HEK293 (cell line): ENCODE measurements around the gene MSANTD1.

Experiments used
- CTCF ChIA-PET: fragments of 350-600 bp; formaldehyde crosslinking; extraction: SDS; loops from one replicate; lab custom pipeline; 2021; ENCODE audit warnings: antibody characterized with exemption; lab: Yijun Ruan, JAX
- POLR2A ChIA-PET: fragments of 300-600 bp; formaldehyde crosslinking; extraction: SDS; loops from one replicate; lab custom pipeline; 2020; ENCODE audit warnings: antibody characterized with exemption, inconsistent platforms; lab: Yijun Ruan, JAX
- H3K27ac ChIP-seq: fragments of 200-500 bp; sonication (Bioruptor generic); 2 replicates; pipeline ENCODE4 v1.5.1; 2014; ENCODE audit warnings: low read depth, low read length, control low read depth, inconsistent platforms; ENCODE audit errors: extremely low read depth
- H3K36me3 ChIP-seq, 2 experiments: fragments of 200-500 bp in 1 of 2; sonication (Bioruptor generic) in 1 of 2; 1 replicate in 1 of 2; 2 replicates in 1 of 2; pipeline ENCODE4 v1.5.1; 2014 to 2017; ENCODE audit warnings: inconsistent platforms in 2 of 2, low read length in 2 of 2; ENCODE audit not compliant: control insufficient read depth in 2 of 2, insufficient read depth in 1 of 2
- H3K4me1 ChIP-seq: fragments of 200-500 bp; sonication (Bioruptor generic); 2 replicates; pipeline ENCODE4 v1.5.1; 2014; ENCODE audit warnings: mild to moderate bottlenecking, low read length, inconsistent platforms; ENCODE audit not compliant: control insufficient read depth, insufficient read depth
- H3K4me3 ChIP-seq: 2 replicates; pipeline ENCODE4 v1.5.1; 2011; ENCODE audit warnings: low read depth, mild to moderate bottlenecking, control low read depth, low read length, moderate library complexity
- H3K9me3 ChIP-seq: fragments of 200-500 bp; sonication (Bioruptor generic); 2 replicates; pipeline ENCODE4 v1.5.1; 2014; ENCODE audit warnings: low read depth, low read length, inconsistent platforms; ENCODE audit not compliant: control insufficient read depth, insufficient read depth
- KLF9 ChIP-seq: fragments of 450-650 bp; formaldehyde crosslinking; IDR thresholded peaks from 2 replicates; pipeline ENCODE4 v1.5.1; 2016; ENCODE audit warnings: missing biosample characterization, missing genetic modification characterization, low read depth
- MZF1 ChIP-seq: fragments of 450-650 bp; formaldehyde crosslinking; IDR thresholded peaks from 2 replicates; pipeline ENCODE4 v1.5.1; 2017; ENCODE audit warnings: missing biosample characterization, missing genetic modification characterization, borderline replicate concordance
- TRIM28 ChIP-seq: IDR thresholded peaks from 2 replicates; pipeline ENCODE4 v1.6.1; 2011; ENCODE audit warnings: low read length, control low read depth, borderline replicate concordance
- ZBTB8A ChIP-seq: fragments of 450-650 bp; formaldehyde crosslinking; IDR thresholded peaks from 2 replicates; pipeline ENCODE4 v1.5.1; 2016; ENCODE audit warnings: missing biosample characterization, missing genetic modification characterization
- ZNF157 ChIP-seq: fragments of 450-650 bp; formaldehyde crosslinking; IDR thresholded peaks from 2 replicates; pipeline ENCODE4 v1.5.1; 2016; ENCODE audit warnings: missing biosample characterization, missing genetic modification characterization
- ZNF19 ChIP-seq: fragments of 450-650 bp; formaldehyde crosslinking; IDR thresholded peaks from 2 replicates; pipeline ENCODE4; 2016; ENCODE audit warnings: missing biosample characterization, missing genetic modification characterization, low read depth
- ZNF311 ChIP-seq: fragments of 450-650 bp; formaldehyde crosslinking; IDR thresholded peaks from 2 replicates; pipeline ENCODE4 v1.5.1; 2017; ENCODE audit warnings: missing biosample characterization, missing genetic modification characterization, borderline replicate concordance
- ZNF324 ChIP-seq: fragments of 450-650 bp; formaldehyde crosslinking; IDR thresholded peaks from 2 replicates; pipeline ENCODE4 v1.5.1; 2016; ENCODE audit warnings: missing biosample characterization, missing genetic modification characterization
- ZNF501 ChIP-seq: fragments of 450-650 bp; formaldehyde crosslinking; IDR thresholded peaks from 2 replicates; pipeline ENCODE4 v1.5.1; 2016; ENCODE audit warnings: missing biosample characterization, missing genetic modification characterization
- ZNF558 ChIP-seq: fragments of 450-650 bp; formaldehyde crosslinking; IDR thresholded peaks from 2 replicates; pipeline ENCODE4 v1.5.1; 2016; ENCODE audit warnings: missing biosample characterization, missing genetic modification characterization
- ZNF621 ChIP-seq: fragments of 450-650 bp; formaldehyde crosslinking; IDR thresholded peaks from 2 replicates; pipeline ENCODE4 v1.5.1; 2017; ENCODE audit warnings: missing biosample characterization, missing genetic modification characterization
- ZNF626 ChIP-seq: fragments of 450-650 bp; sonication (Bioruptor Pico); formaldehyde crosslinking; IDR thresholded peaks from 2 replicates; pipeline ENCODE4 v1.5.1; 2018; ENCODE audit warnings: missing biosample characterization, missing genetic modification characterization, inconsistent platforms
- TF ChIP-seq, protein P1 (sequence below): sonication (generic); formaldehyde crosslinking; IDR thresholded peaks from 2 replicates; pipeline ENCODE4 v1.8.1; 2022; ENCODE audit warnings: mild to moderate bottlenecking, moderate library complexity, missing genetic modification reagents
- TF ChIP-seq, protein P2 (sequence below): fragments of 450-650 bp; formaldehyde crosslinking; IDR thresholded peaks from 2 replicates; pipeline ENCODE4 v1.5.1; 2016; ENCODE audit warnings: missing biosample characterization, missing genetic modification characterization
- TF ChIP-seq, protein P3 (sequence below): fragments of 450-650 bp; formaldehyde crosslinking; IDR thresholded peaks from 2 replicates; pipeline ENCODE4 v1.5.1; 2016; ENCODE audit warnings: missing biosample characterization, missing genetic modification characterization
- TF ChIP-seq, protein P4 (sequence below): fragments of 450-650 bp; formaldehyde crosslinking; IDR thresholded peaks from 2 replicates; pipeline ENCODE4 v1.5.1; 2016; ENCODE audit warnings: missing biosample characterization, missing genetic modification characterization, low read depth
- TF ChIP-seq, protein P5 (sequence below): fragments of 450-650 bp; formaldehyde crosslinking; IDR thresholded peaks from 2 replicates; pipeline ENCODE4 v1.5.1; 2017; ENCODE audit warnings: missing biosample characterization, missing genetic modification characterization
- TF ChIP-seq, protein P6 (sequence below): fragments of 450-650 bp; IDR thresholded peaks from 2 replicates; pipeline ENCODE4 v1.5.1; 2018; ENCODE audit warnings: missing biosample characterization, mild to moderate bottlenecking, missing genetic modification characterization

The MSANTD1 gene

DNA sequence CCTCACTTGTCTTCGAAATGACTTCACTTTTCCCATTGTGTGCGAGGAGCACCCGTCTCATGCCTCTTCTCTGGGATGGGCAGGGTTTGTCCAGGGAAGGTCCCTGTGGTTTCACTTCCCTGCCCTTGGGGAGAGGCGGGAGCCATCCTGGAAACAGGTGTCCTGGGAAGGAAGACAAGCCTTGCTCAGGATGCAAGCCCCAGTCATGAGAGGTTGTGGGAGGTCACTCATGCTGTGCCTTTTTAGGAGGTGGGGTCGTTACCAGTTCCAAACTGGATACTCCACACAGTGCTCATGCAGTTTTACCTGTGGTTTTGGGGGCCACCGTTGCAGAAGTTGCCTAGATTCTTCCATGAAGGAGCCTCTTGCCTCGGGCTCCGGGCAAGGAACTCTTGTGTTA lies 47.7 kb downstream of the MSANTD1 start:
- TF ChIP-seq, protein P1, sequence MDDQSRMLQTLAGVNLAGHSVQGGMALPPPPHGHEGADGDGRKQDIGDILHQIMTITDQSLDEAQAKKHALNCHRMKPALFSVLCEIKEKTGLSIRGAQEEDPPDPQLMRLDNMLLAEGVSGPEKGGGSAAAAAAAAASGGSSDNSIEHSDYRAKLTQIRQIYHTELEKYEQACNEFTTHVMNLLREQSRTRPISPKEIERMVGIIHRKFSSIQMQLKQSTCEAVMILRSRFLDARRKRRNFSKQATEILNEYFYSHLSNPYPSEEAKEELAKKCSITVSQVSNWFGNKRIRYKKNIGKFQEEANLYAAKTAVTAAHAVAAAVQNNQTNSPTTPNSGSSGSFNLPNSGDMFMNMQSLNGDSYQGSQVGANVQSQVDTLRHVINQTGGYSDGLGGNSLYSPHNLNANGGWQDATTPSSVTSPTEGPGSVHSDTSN = no peak
- no peak for TF ChIP-seq ZBTB8A (tag by site-specific recombination)
- no peak for TF ChIP-seq ZNF501 (tag by site-specific recombination)
- TF ChIP-seq, protein P2, sequence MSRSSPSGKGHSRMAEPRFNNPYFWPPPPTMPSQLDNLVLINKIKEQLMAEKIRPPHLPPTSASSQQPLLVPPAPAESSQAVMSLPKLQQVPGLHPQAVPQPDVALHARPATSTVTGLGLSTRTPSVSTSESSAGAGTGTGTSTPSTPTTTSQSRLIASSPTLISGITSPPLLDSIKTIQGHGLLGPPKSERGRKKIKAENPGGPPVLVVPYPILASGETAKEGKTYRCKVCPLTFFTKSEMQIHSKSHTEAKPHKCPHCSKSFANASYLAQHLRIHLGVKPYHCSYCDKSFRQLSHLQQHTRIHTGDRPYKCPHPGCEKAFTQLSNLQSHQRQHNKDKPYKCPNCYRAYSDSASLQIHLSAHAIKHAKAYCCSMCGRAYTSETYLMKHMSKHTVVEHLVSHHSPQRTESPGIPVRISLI = no peak
- no peaks in the 10 kb centered on the region for H3K36me3 ChIP-seq
- no peak overlapping the region for H3K4me3 ChIP-seq
- no peaks in the 10 kb centered on the region for H3K9me3 ChIP-seq
- no peak overlapping the region for H3K27ac ChIP-seq
- CTCF ChIA-PET = no interaction called here
- POLR2A ChIA-PET = no interaction called here
- H3K4me1 ChIP-seq = no peaks in the 10 kb centered on the region

DNA sequence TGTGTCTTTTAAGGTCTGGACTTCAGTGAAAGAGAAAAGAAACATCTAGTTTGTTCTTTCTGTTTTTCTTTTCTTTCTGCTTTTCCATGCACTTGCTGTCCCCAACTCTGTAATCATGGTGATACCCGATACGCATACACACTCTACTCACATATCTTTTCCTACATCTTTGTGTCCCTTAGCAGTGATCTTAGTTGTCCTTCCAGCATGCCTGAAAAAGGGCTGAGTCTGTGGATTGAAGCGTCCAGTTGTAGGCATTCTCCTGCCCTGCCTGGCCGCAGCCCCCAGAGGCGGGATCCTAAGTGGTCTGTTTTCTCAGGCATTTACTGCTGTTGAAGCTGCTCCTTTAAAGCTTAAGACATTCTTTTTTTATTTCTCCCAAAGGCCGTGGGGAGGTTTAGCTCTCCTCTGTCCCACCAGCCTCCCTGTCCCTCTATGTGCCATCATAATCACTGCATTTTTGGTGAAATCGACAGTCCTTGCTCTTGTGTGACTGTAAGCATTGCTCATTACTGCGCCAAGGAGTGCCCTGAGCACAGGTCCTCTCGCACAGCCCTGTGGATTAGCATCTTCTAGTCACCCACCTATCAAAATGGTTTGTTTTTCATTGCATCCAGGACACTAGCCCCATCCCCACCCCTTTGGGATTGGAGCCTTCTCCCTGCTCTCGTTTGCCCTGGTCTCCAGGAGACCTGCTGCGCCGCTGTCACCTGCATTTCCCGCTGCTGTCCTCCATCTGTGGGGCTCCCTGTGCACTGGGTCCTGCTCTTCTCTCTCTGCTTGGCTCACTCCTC lies 48.3 kb downstream of the MSANTD1 start:
- H3K4me1 ChIP-seq = no peaks in the 10 kb centered on the region
- CTCF ChIA-PET = no interaction called here
- peak; percentile 51 for TF ChIP-seq ZBTB8A (tag by site-specific recombination)
- TF ChIP-seq, protein P3, sequence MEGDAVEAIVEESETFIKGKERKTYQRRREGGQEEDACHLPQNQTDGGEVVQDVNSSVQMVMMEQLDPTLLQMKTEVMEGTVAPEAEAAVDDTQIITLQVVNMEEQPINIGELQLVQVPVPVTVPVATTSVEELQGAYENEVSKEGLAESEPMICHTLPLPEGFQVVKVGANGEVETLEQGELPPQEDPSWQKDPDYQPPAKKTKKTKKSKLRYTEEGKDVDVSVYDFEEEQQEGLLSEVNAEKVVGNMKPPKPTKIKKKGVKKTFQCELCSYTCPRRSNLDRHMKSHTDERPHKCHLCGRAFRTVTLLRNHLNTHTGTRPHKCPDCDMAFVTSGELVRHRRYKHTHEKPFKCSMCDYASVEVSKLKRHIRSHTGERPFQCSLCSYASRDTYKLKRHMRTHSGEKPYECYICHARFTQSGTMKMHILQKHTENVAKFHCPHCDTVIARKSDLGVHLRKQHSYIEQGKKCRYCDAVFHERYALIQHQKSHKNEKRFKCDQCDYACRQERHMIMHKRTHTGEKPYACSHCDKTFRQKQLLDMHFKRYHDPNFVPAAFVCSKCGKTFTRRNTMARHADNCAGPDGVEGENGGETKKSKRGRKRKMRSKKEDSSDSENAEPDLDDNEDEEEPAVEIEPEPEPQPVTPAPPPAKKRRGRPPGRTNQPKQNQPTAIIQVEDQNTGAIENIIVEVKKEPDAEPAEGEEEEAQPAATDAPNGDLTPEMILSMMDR = no peak
- peak; percentile 22; the same call in 1 of the 2 replicates for TF ChIP-seq TRIM28
- TF ChIP-seq, all 188 proteins: peak for 2
- Histone ChIP-seq H3K9me3 (no peaks in the 10 kb centered on the region), H3K4me3 (no peak overlapping the region), H3K27ac (no peak overlapping the region), H3K36me3 (no peaks in the 10 kb centered on the region)
- POLR2A ChIA-PET = no interaction called here

DNA sequence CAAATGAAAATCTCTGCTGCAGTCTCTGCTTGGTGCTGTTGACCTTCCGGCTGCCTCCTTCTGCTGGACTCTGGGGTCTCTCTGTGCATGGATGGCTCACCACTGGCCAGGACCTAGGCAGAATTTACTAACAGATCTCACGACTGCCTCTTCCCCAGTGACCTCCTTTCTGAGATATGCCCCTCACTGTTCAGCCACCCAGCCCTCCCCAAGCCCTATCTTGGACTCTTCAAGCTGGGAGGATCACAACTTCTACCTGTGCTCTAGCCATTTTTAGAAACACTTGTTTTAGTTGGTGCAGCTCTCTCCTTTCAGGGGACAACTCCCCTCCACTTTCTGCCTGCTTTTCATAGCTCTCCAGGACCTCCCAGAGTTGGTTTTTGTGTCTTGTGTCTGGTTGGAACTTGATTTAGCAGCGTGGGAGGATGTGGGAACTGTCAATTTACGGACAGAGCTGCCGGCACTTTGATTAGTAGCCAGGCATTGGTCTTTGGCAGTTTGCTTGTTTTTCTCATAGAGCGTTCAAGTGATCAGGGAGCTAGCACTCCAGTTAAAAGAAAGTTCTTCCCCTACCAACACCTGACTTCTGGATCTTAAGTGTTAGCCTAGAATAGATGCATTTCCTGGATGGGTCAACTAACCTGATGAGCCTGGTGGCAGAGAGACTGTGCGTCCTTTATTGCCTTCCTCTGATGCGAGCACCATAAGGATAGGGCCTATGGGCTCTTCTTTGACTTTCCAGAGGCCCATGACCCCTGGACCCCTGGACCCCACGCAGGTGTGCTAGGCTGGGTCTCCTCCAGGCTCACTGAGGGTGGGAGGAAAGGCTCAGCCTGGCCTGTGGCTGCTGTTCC lies 50.4 kb downstream of the MSANTD1 start:
- Histone ChIP-seq H3K4me3 (no peak overlapping the region), H3K27ac (no peak overlapping the region), H3K36me3 (no peaks in the 10 kb centered on the region), H3K4me1 (no peaks in the 10 kb centered on the region), H3K9me3 (no peaks in the 10 kb centered on the region)
- ChIA-PET POLR2A (no interaction called here), CTCF (interaction anchor here (0.7 kb wide), 1 partner anchor 20 kb away, joined by 6 read pairs; no protein-coding TSS in a partner anchor)
- TF ChIP-seq ZNF621 (tag by site-specific recombination) = no peak
- TF ChIP-seq, protein P4, sequence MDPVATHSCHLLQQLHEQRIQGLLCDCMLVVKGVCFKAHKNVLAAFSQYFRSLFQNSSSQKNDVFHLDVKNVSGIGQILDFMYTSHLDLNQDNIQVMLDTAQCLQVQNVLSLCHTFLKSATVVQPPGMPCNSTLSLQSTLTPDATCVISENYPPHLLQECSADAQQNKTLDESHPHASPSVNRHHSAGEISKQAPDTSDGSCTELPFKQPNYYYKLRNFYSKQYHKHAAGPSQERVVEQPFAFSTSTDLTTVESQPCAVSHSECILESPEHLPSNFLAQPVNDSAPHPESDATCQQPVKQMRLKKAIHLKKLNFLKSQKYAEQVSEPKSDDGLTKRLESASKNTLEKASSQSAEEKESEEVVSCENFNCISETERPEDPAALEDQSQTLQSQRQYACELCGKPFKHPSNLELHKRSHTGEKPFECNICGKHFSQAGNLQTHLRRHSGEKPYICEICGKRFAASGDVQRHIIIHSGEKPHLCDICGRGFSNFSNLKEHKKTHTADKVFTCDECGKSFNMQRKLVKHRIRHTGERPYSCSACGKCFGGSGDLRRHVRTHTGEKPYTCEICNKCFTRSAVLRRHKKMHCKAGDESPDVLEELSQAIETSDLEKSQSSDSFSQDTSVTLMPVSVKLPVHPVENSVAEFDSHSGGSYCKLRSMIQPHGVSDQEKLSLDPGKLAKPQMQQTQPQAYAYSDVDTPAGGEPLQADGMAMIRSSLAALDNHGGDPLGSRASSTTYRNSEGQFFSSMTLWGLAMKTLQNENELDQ (tag by site-specific recombination) = no peak
- TF ChIP-seq ZNF324 = no peak
- no peak for TF ChIP-seq ZNF558
- no peak for TF ChIP-seq ZNF157 (tag by site-specific recombination)
- TF ChIP-seq, protein P5, sequence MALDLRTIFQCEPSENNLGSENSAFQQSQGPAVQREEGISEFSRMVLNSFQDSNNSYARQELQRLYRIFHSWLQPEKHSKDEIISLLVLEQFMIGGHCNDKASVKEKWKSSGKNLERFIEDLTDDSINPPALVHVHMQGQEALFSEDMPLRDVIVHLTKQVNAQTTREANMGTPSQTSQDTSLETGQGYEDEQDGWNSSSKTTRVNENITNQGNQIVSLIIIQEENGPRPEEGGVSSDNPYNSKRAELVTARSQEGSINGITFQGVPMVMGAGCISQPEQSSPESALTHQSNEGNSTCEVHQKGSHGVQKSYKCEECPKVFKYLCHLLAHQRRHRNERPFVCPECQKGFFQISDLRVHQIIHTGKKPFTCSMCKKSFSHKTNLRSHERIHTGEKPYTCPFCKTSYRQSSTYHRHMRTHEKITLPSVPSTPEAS = no peak
- TF ChIP-seq KLF9 (tag by site-specific recombination) = no peak
- TF ChIP-seq, protein P6, sequence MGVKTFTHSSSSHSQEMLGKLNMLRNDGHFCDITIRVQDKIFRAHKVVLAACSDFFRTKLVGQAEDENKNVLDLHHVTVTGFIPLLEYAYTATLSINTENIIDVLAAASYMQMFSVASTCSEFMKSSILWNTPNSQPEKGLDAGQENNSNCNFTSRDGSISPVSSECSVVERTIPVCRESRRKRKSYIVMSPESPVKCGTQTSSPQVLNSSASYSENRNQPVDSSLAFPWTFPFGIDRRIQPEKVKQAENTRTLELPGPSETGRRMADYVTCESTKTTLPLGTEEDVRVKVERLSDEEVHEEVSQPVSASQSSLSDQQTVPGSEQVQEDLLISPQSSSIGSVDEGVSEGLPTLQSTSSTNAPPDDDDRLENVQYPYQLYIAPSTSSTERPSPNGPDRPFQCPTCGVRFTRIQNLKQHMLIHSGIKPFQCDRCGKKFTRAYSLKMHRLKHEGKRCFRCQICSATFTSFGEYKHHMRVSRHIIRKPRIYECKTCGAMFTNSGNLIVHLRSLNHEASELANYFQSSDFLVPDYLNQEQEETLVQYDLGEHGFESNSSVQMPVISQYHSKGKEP (tag by site-specific recombination) = no peak
- TF ChIP-seq MZF1 = no peak
- TF ChIP-seq ZNF311 (tag by site-specific recombination) = no peak
- TF ChIP-seq ZNF19 (tag by site-specific recombination) = no peak
- TF ChIP-seq ZNF626 (tag by site-specific recombination) = no peak
